ENCODE measurements around the gene CD248.
"Not testable (repeated sequence)": the region's sequence is repeated elsewhere in the genome, so short reads cannot be mapped to it uniquely, and the experiment has no call there.

The CD248 gene

GRCh38 chr11:66328031-66328301 is 11.1 kb upstream of the CD248 start:
- peak; percentile 29 for DNase-seq

- no peak for DNase-seq
These were observed 10.6 kb upstream of the CD248 start for GRCh38 chr11:66327171-66328030.

GRCh38 chr11:66326261-66327111 is 9.6 kb upstream of the CD248 start:
- peak; percentile 39 for DNase-seq

- DNase-seq, result no peak
These were observed 8.4 kb upstream of the CD248 start for GRCh38 chr11:66325263-66325671.

GRCh38 chr11:66324664-66325063 is 7.8 kb upstream of the CD248 start:
- no peak for DNase-seq

- DNase-seq, result no peak
These were observed 6.8 kb upstream of the CD248 start for GRCh38 chr11:66323684-66324083.

- DNase-seq, result no peak
These were observed 6.0 kb upstream of the CD248 start for GRCh38 chr11:66322732-66323427.

GRCh38 chr11:66321606-66322005 is 4.8 kb upstream of the CD248 start:
- no peak for DNase-seq

- DNase-seq, result not testable (repeated sequence)
These were observed 3.9 kb upstream of the CD248 start for GRCh38 chr11:66320748-66321147.

- DNase-seq, result not testable (repeated sequence)
These were observed 3.4 kb upstream of the CD248 start for GRCh38 chr11:66320289-66320688.

- no peak for DNase-seq
These were observed 1.7 kb upstream of the CD248 start for GRCh38 chr11:66318600-66318970.

GRCh38 chr11:66317723-66318599 is 1.1 kb upstream of the CD248 start:
- DNase-seq, result peak; percentile 40

- peak; percentile 46 for DNase-seq
These were observed 478 bp upstream of the CD248 start for GRCh38 chr11:66317322-66317722.

GRCh38 chr11:66315921-66316811 is 678 bp downstream of the CD248 start:
- no peak for DNase-seq

GRCh38 chr11:66315498-66315885 is 1.4 kb downstream of the CD248 start:
- DNase-seq, result no peak

- DNase-seq, result no peak
These were observed 2.0 kb downstream of the CD248 start for GRCh38 chr11:66314561-66315497.

- DNase-seq, result no peak
These were observed 2.7 kb downstream of the CD248 start for GRCh38 chr11:66314186-66314501.

- DNase-seq, result no peak
These were observed 3.3 kb downstream of the CD248 start for GRCh38 chr11:66313321-66314185.

GRCh38 chr11:66312549-66313320 is 4.1 kb downstream of the CD248 start:
- DNase-seq, result peak; percentile 94
